ENCODE data around the gene CLDN7. TPM values are rescaled to one million over a fixed set of nuclear protein-coding genes. Genes with fewer than 3 reads are reported as not detected.

CLDN7 gene
- total RNA-seq, 1 experiment from 2014 or later: 177 TPM

DNA sequence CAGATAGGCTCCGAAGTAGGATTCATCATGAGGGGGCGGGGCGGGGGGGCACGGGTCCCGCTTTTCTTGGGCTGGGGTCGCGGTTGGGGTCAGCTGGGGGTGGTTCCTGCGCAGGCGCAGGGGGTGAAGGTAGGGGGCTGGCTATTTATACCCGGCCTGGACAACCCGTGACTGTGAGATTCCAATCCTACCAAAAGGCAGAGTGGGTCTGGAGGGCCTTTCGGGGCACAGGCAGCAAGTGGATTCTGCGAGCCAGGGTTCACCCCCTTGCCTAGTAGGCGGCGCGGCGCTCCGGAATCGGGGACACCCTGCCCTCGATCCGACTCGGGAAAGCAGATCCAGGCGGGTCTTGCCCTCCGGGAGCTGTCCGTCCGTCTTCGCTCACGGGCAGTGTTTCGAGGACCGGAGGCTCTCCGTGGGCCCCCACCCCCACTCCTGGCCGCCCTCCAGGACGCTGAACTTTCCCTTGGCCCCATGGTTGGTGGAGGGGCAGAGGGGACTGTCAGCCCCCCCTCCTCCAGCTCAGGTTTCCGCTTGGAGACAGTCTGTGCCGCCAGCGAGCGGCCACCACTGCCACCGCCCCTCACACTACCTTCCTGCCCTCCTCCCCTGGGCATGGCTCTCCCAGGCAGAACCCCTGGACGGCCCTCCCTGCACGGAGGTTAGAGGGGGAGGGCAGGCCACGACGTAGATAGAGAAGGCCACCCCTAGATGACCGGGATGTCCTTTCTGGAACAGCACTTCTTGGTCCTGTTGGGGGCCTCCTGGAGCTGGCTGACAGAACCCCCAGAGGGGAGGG lies 19.9 kb upstream of the CLDN7 start:
- peaks cover 4% of the 10 kb centered on the region; the same call in 1 of the 2 replicates for H3K4me1 ChIP-seq (ENCODE audit: insufficient read depth, low read length)
- H3K23me2 ChIP-seq (ENCODE audit: insufficient read length, low read depth, low read length, poor library complexity, severe bottlenecking): peaks cover 12% of the 10 kb centered on the region
- no peaks in the 10 kb centered on the region for H4K20me1 ChIP-seq (ENCODE audit: control insufficient read depth, insufficient read depth, insufficient read length)
- peak overlapping the region; percentile 76 to 92 for H3K4me3 Mint-ChIP-seq
- no peaks in the 10 kb centered on the region for H3K79me1 ChIP-seq (ENCODE audit: insufficient read depth, low read depth, low read length, poor library complexity, severe bottlenecking)
- H3K14ac ChIP-seq (ENCODE audit: insufficient read depth, low read length): peak overlapping the region; percentile 55; the same call in 1 of the 2 replicates
- no peak overlapping the region for H3K4ac ChIP-seq (ENCODE audit: low read depth, low read length)
- H3K4me2 ChIP-seq (ENCODE audit: insufficient read depth, insufficient read length, low read length): peak overlapping the region; percentile 75
- H2BK12ac ChIP-seq (ENCODE audit: insufficient read length, low read depth, low read length): no peak overlapping the region
- H3K27me3 ChIP-seq (ENCODE audit: insufficient read depth, low read length): no peaks in the 10 kb centered on the region
- peak; percentile 64 for DNase-seq
- H2BK20ac ChIP-seq (ENCODE audit: low read depth, low read length, poor library complexity, severe bottlenecking): no peak overlapping the region
- H2AK5ac ChIP-seq (ENCODE audit: insufficient read length, low read length): no peak overlapping the region
- peak overlapping the region; percentile 41 for H3K9ac ChIP-seq (ENCODE audit: extremely low read depth, insufficient read length, low read length)
- no peak overlapping the region for H4K91ac ChIP-seq (ENCODE audit: insufficient read length, low read depth, low read length)
- H4K5ac ChIP-seq (ENCODE audit: insufficient read length, low read depth, low read length): no peak overlapping the region
- no peak overlapping the region for H3K18ac ChIP-seq (ENCODE audit: insufficient read length, low read depth, low read length)
- no peak overlapping the region for H2AFZ ChIP-seq (ENCODE audit: low read length)
- H3K4me1 Mint-ChIP-seq: peaks cover 16 to 23% of the 10 kb centered on the region in 2 experiments
- H3K27ac ChIP-seq (ENCODE audit: insufficient read length, low read depth, low read length): no peak overlapping the region
- no peak overlapping the region for H3K56ac ChIP-seq (ENCODE audit: insufficient read length, low read depth, low read length)
- no peak overlapping the region for H3K27ac Mint-ChIP-seq
- peaks cover 2 to 16% (median 11%) of the 10 kb centered on the region in 3 experiments; a peak in 5 of 7 replicates for H3K36me3 Mint-ChIP-seq (ENCODE audit: insufficient read depth in 1 of 3, low read depth in 3 of 3)
- no peaks in the 10 kb centered on the region for H3K9me3 ChIP-seq (ENCODE audit: control insufficient read depth, low read depth, low read length)
- H3K27me3 Mint-ChIP-seq (ENCODE audit: low read depth): peaks cover 13% of the 10 kb centered on the region
- H4K8ac ChIP-seq (replicated peaks; ENCODE audit: insufficient read length, low read depth, low read length): no peak overlapping the region
- no peak overlapping the region for H3T11ph ChIP-seq (ENCODE audit: low read length)
- H2BK15ac ChIP-seq (ENCODE audit: low read depth, low read length): no peak overlapping the region
- no peak overlapping the region for H2BK120ac ChIP-seq (ENCODE audit: low read depth, low read length, poor library complexity, severe bottlenecking)
- no CpG with 5 or more reads among the region's 43 CpGs for WGBS (ENCODE audit: extremely low coverage, insufficient read length, low lambda C conversion rate)
- no peak overlapping the region for H2BK5ac ChIP-seq (ENCODE audit: insufficient read length, low read length)
- TF ChIP-seq, protein P1, sequence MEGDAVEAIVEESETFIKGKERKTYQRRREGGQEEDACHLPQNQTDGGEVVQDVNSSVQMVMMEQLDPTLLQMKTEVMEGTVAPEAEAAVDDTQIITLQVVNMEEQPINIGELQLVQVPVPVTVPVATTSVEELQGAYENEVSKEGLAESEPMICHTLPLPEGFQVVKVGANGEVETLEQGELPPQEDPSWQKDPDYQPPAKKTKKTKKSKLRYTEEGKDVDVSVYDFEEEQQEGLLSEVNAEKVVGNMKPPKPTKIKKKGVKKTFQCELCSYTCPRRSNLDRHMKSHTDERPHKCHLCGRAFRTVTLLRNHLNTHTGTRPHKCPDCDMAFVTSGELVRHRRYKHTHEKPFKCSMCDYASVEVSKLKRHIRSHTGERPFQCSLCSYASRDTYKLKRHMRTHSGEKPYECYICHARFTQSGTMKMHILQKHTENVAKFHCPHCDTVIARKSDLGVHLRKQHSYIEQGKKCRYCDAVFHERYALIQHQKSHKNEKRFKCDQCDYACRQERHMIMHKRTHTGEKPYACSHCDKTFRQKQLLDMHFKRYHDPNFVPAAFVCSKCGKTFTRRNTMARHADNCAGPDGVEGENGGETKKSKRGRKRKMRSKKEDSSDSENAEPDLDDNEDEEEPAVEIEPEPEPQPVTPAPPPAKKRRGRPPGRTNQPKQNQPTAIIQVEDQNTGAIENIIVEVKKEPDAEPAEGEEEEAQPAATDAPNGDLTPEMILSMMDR (conservative IDR thresholded peaks at IDR 0.05): no peak
- no peak overlapping the region for H3K23ac ChIP-seq (ENCODE audit: insufficient read length, low read depth, low read length)
- H3K9me3 Mint-ChIP-seq: no peaks in the 10 kb centered on the region
- no peaks in the 10 kb centered on the region for H3K79me2 ChIP-seq (ENCODE audit: insufficient read depth, low read length)

Data from H9 (cell line).